Neural progenitor cell (in vitro differentiated cells): ENCODE measurements around the gene WNT8A. TPM values are rescaled to one million over a fixed set of nuclear protein-coding genes. Genes with fewer than 3 reads are reported as not detected.
A peak's percentile ranks its signal among the peaks of the same experiment; 100 is the strongest.

Source experiments
- DNase-seq: peaks from one replicate; pipeline ENCODE4 v3.0.0-alpha.2; 2016; ENCODE audit warnings: low spot score
- H2AFZ ChIP-seq: fragments of 200-600 bp; sonication (generic); replicated peaks from 2 replicates; pipeline ENCODE4 v1.6.1; 2016; ENCODE audit warnings: antibody characterized with exemption
- H3F3A ChIP-seq: fragments of 200-600 bp; sonication (generic); 2 replicates; pipeline ENCODE4 v1.6.1; 2016; ENCODE audit warnings: antibody characterized with exemption, low read depth
- H3K27ac ChIP-seq: fragments of 200-600 bp; sonication (generic); 2 replicates; pipeline ENCODE4 v1.5.1; 2016; ENCODE audit warnings: mild to moderate bottlenecking
- H3K27me3 ChIP-seq: fragments of 200-600 bp; sonication (generic); 2 replicates; pipeline ENCODE4 v1.6.1; 2016; ENCODE audit warnings: mild to moderate bottlenecking, moderate library complexity
- H3K36me3 ChIP-seq: fragments of 200-600 bp; sonication (generic); 2 replicates; pipeline ENCODE4 v1.5.1; 2016
- H3K4me1 ChIP-seq: fragments of 200-600 bp; sonication (generic); 2 replicates; pipeline ENCODE4 v1.6.1; 2016; ENCODE audit warnings: mixed run types
- H3K4me2 ChIP-seq: fragments of 200-600 bp; sonication (generic); 2 replicates; pipeline ENCODE4 v1.6.1; 2016
- H3K4me3 ChIP-seq: fragments of 200-600 bp; sonication (generic); 2 replicates; pipeline ENCODE4 v1.5.1; 2016
- H3K79me2 ChIP-seq: fragments of 200-600 bp; sonication (generic); 2 replicates; pipeline ENCODE4 v1.6.1; 2016; ENCODE audit warnings: low read depth
- H3K9ac ChIP-seq: fragments of 200-600 bp; sonication (generic); 2 replicates; pipeline ENCODE4 v1.6.1; 2016
- H3K9me3 ChIP-seq: fragments of 200-600 bp; sonication (generic); 2 replicates; pipeline ENCODE4 v1.5.1; 2016; ENCODE audit warnings: low read depth
- H4K20me1 ChIP-seq: fragments of 200-600 bp; sonication (generic); 2 replicates; pipeline ENCODE4 v1.6.1; 2016; ENCODE audit warnings: low read depth
- H3K27ac Mint-ChIP-seq: 3 replicates; pipeline ENCODE4 v1.8.0; 2021; ENCODE audit warnings: mixed read lengths
- H3K27me3 Mint-ChIP-seq: 2 replicates; pipeline ENCODE4 v1.8.0; 2022; ENCODE audit warnings: low read depth, mild to moderate bottlenecking, inconsistent platforms, moderate library complexity, mixed read lengths; ENCODE audit not compliant: insufficient read depth
- H3K36me3 Mint-ChIP-seq: 3 replicates; pipeline ENCODE4 v1.8.0; 2021; ENCODE audit warnings: mixed read lengths
- H3K4me1 Mint-ChIP-seq: 3 replicates; pipeline ENCODE4 v1.8.0; 2021; ENCODE audit warnings: mixed read lengths
- H3K4me3 Mint-ChIP-seq: 3 replicates; pipeline ENCODE4 v1.8.0; 2021; ENCODE audit warnings: mild to moderate bottlenecking, moderate library complexity, mixed read lengths
- H3K9me3 Mint-ChIP-seq: 3 replicates; pipeline ENCODE4 v1.8.0; 2020; ENCODE audit warnings: mixed read lengths
- CTCF ChIP-seq: fragments of 200-600 bp; sonication (generic); IDR thresholded peaks from 2 replicates; pipeline ENCODE4 v1.5.1; 2017; ENCODE audit warnings: antibody characterized with exemption, mild to moderate bottlenecking
- EZH2 ChIP-seq: fragments of 200-600 bp; sonication (generic); IDR thresholded peaks from 2 replicates; pipeline ENCODE4 v1.6.1; 2017; ENCODE audit warnings: antibody characterized with exemption, mild to moderate bottlenecking, moderate library complexity
- EZH2phosphoT487 ChIP-seq: fragments of 200-600 bp; sonication (generic); IDR thresholded peaks from 2 replicates; pipeline ENCODE4 v1.6.1; 2017; ENCODE audit warnings: antibody characterized with exemption
- small RNA-seq: library from RNA; depleted of rRNA; stranded (forward); fragments of <200 nt; gene quantifications from one replicate; pipeline ENCODE3, GENCODE V24; 2015
- total RNA-seq: library from RNA; depleted of rRNA; stranded (reverse); fragments of >200 nt; gene quantifications from 2 replicates; pipeline ENCODE4 v1.2.3, GENCODE V29; 2015; ENCODE audit warnings: low replicate concordance

Gene WNT8A
- total RNA-seq, 1 donor from 2014 or later, result not detected

- no peaks in the 10 kb centered on the region for H3K27me3 ChIP-seq
- Mint-ChIP-seq H3K27me3 (no peaks in the 10 kb centered on the region), H3K27ac (no peak overlapping the region), H3K9me3 (no peaks in the 10 kb centered on the region), H3K4me3 (peak overlapping the region; percentile 21), H3K36me3 (no peaks in the 10 kb centered on the region), H3K4me1 (peaks cover 6% of the 10 kb centered on the region)
- H4K20me1 ChIP-seq, result no peaks in the 10 kb centered on the region
- peaks cover 4% of the 10 kb centered on the region for H3K4me1 ChIP-seq
- no peak overlapping the region for H3K4me3 ChIP-seq
- DNase-seq, result no peak
- TF ChIP-seq EZH2, result no peak
- no peak for TF ChIP-seq CTCF
- no peak for TF ChIP-seq EZH2phosphoT487
- no peak overlapping the region for H3K9ac ChIP-seq
- H3K9me3 ChIP-seq, result no peaks in the 10 kb centered on the region
- no peaks in the 10 kb centered on the region for H3K36me3 ChIP-seq
- no peak overlapping the region for H3K4me2 ChIP-seq
- peak overlapping the region; percentile 97 for H2AFZ ChIP-seq
- H3K27ac ChIP-seq, result no peak overlapping the region
- no peaks in the 10 kb centered on the region for H3K79me2 ChIP-seq
- no peaks in the 10 kb centered on the region for H3F3A ChIP-seq
These were observed 56.4 kb downstream of the WNT8A start for GRCh38 chr5:138140268-138140667.

Small RNA genes within 50 kb of the gene (small RNA-seq; reads per million reads assigned to genes)
- gene RNU6-1148P (not detected), gene RNU6-460P (not detected), gene RNU6-888P (0.07 reads per million)

Other genes with a start within 250 kb of the WNT8A start
- gene MYOT, start 216.2 kb upstream of the WNT8A start, total RNA-seq, result not detected in 2 replicates
- not detected in 2 replicates for gene PKD2L2, start 194.6 kb upstream of the WNT8A start, total RNA-seq
- gene FAM13B, start 51.0 kb upstream of the WNT8A start, total RNA-seq, result 25.4 and 41.7 TPM in 2 replicates
- 6.7 and 8.0 TPM in 2 replicates for gene NME5, start 55.4 kb downstream of the WNT8A start, total RNA-seq
- 113 and 150 TPM in 2 replicates for gene BRD8, start 94.6 kb downstream of the WNT8A start, total RNA-seq
- 128 and 158 TPM in 2 replicates for gene KIF20A, start 95.1 kb downstream of the WNT8A start, total RNA-seq
- gene CDC23, start 129.3 kb downstream of the WNT8A start, total RNA-seq, result 62.8 and 83.3 TPM in 2 replicates
- not detected in 2 replicates for gene GFRA3, start 190.6 kb downstream of the WNT8A start, total RNA-seq
- 45.8 and 48.6 TPM in 2 replicates for gene CDC25C, start 247.8 kb downstream of the WNT8A start, total RNA-seq